Esophagus muscularis mucosa (tissue), 4 donors: ENCODE measurements around the gene PRKD2.

ENCODE experiments used
- CTCF ChIP-seq, 3 experiments: fragments of 200-600 bp in 2 of 3; fragments of 450-650 bp in 1 of 3; sonication (generic) in 2 of 3; IDR thresholded peaks; one replicate each; pipeline ENCODE4 v1.5.1; 2017 to 2019; ENCODE audit warnings: antibody characterized with exemption in 3 of 3, mild to moderate bottlenecking in 2 of 3, moderate library complexity in 1 of 3
- EP300 ChIP-seq: sonication (generic); formaldehyde crosslinking; IDR thresholded peaks from one replicate; pipeline ENCODE4 v1.6.1; 2017; ENCODE audit warnings: antibody characterized with exemption
- POLR2A ChIP-seq: fragments of 450-650 bp; IDR thresholded peaks from one replicate; pipeline ENCODE4 v1.6.1; 2017; ENCODE audit warnings: antibody characterized with exemption, moderate library complexity, mild to moderate bottlenecking, low read depth

GRCh38 chr19:46725036-46725820 lies 8.3 kb upstream of the PRKD2 start:
- TF ChIP-seq CTCF (IDR thresholded peaks at IDR 0.05), result no peak
- no peak for TF ChIP-seq POLR2A
- TF ChIP-seq EP300, result no peak
